ENCODE data around the gene TECTA. TPM values are rescaled to one million over a fixed set of nuclear protein-coding genes. Genes with fewer than 3 reads are reported as not detected.

The TECTA gene
- total RNA-seq, 3 donors from 2014 or later: 0.20 to 0.82 (median 0.39) TPM

- intact Hi-C loops (cut with DNase I, micrococcal nuclease): no loop called here
- ATAC-seq (no peak), DNase-seq (no peak)
- no peaks in the 10 kb centered on the region for H3K9me3 ChIP-seq
- H3K36me3 ChIP-seq (ENCODE audit: low read depth): no peaks in the 10 kb centered on the region
- H3K4me3 ChIP-seq: no peak overlapping the region
- no peak for TF ChIP-seq CTCF (IDR thresholded peaks at IDR 0.05)
- H3K4me1 ChIP-seq (ENCODE audit: low read depth): no peaks in the 10 kb centered on the region
These were observed 139.7 kb downstream of the TECTA start for GRCh38 chr11:121240650-121241303.

Other genes with a start within 250 kb of the TECTA start
- 10 to 100 TPM; 11.7 to 36.5 (median 12.8) TPM for gene TBCEL, start 77.1 kb upstream of the TECTA start, total RNA-seq
- 10 to 100 TPM; 37.6 to 45.9 (median 43.1) TPM for gene SC5D, start 191.5 kb downstream of the TECTA start, total RNA-seq